ENCODE measurements around the gene SRSF6. TPM values are rescaled to one million over a fixed set of nuclear protein-coding genes. Genes with fewer than 3 reads are reported as not detected.

The SRSF6 gene
- total and polyA plus RNA-seq, 10 of the 15 experiments (the other 5 are each of a cell fraction or from before 2014, with no cell fraction given): 57.2 to 191 (median 108) TPM

DNA sequence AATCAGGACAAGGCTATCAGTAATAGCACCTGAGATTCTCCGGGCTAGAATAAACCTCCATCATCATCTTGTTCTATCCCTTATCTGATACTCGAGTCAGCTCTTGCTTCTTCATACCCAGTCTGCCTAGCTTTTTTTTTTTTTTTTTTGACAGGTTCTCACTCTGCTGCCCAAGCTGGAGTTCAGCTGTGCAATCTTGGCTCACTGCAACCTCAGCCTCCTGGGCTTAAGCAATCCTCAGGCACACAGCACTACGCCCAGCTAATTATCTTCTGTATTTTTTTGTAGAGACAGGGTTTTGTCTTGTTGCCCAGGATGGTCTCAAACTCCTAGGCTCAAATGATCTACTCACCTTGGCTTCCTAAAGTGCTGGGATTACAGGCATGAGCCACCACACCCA lies 19.5 kb downstream of the SRSF6 start (continued):
- no peak for TF ChIP-seq ZZZ3 (IDR thresholded peaks at IDR 0.05; ENCODE audit: control insufficient read depth, insufficient read length, low read depth)

DNA sequence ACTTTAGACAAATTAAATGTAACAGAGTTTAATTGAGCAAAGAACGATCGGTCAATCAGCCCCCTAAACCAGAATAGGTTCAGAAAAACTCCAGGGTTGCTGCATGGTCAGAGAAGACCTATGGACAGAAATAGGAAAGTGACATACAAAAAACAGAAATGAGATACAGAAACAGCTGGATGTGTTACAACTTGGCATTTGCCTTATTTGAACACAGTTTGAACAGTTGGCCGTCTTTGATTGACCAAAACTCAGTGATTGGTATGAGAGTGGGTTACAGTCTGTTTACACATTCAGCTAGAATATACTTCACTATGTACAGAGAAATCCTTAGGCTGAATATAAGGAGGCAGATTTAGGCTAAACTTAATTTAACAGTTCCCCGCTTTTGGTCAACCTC lies 19.9 kb downstream of the SRSF6 start:
- ATAC-seq: no peak
- no peaks in the 10 kb centered on the region for H3K9me3 ChIP-seq (replicated peaks; ENCODE audit: control insufficient read depth, insufficient read depth, low read length)
- POLR2A ChIA-PET: no interaction called here
- no peak for FAIRE-seq
- H3K27me3 ChIP-seq (replicated peaks in 1 of 2; ENCODE audit: control insufficient read depth in 2 of 2, insufficient read depth in 2 of 2, low read length in 1 of 2): no peaks in the 10 kb centered on the region
- no peak overlapping the region for H3K27ac ChIP-seq (ENCODE audit: control insufficient read depth, insufficient read depth)
- no peak overlapping the region for H3K4me3 ChIP-seq
- no peak for DNase-seq (ENCODE audit: low read depth, low spot score)
- intact Hi-C loops (cut with micrococcal nuclease; ENCODE audit: unreplicated experiment) (no loop called here), in situ Hi-C loops (cut with MboI) (no loop called here)
- WGBS (ENCODE audit: insufficient coverage, insufficient replicate concordance, low lambda C conversion rate, missing lambda C conversion rate): 79% methylated on average over 4 of the region's 4 CpGs
- H2AFZ ChIP-seq (ENCODE audit: control insufficient read depth, low read depth, low read length): no peak overlapping the region
- no peaks in the 10 kb centered on the region for H3K36me3 ChIP-seq (ENCODE audit: control insufficient read depth in 2 of 2, insufficient read depth in 2 of 2, low read length in 1 of 2)
- SMC1A ChIA-PET (ENCODE audit: uncharacterized antibody, unreplicated experiment): no interaction called here
- no peak overlapping the region for H3K9ac ChIP-seq (ENCODE audit: control insufficient read depth, insufficient read depth, low read length)
- RAD21 ChIA-PET (ENCODE audit: unreplicated experiment): interaction anchor here (0.6 kb wide), 1 partner anchor 621 kb away, joined by 4 read pairs; no protein-coding TSS in a partner anchor
- no peaks in the 10 kb centered on the region for H3K4me1 ChIP-seq (ENCODE audit: control insufficient read depth, insufficient read depth, low read length)
- no peaks in the 10 kb centered on the region for H4K20me1 ChIP-seq (ENCODE audit: control insufficient read depth, insufficient read depth)
- CTCF ChIA-PET: no interaction called here
- no peaks in the 10 kb centered on the region for H3K79me2 ChIP-seq (ENCODE audit: control insufficient read depth, insufficient read depth, low read length)
- BruUV-seq (replicated peaks): no TSS peak
- H3K4me2 ChIP-seq (ENCODE audit: control insufficient read depth, insufficient read depth): no peak overlapping the region
- TF ChIP-seq WRNIP1 (IDR thresholded peaks at IDR 0.05; ENCODE audit: borderline replicate concordance, low read depth, low read length) (no peak), TCF7 (IDR thresholded peaks at IDR 0.05; ENCODE audit: borderline replicate concordance) (no peak), ZBTB40 (IDR thresholded peaks at IDR 0.05; ENCODE audit: borderline replicate concordance) (no peak), GABPA (IDR thresholded peaks at IDR 0.05; ENCODE audit: low read depth) (no peak), BHLHE40 (IDR thresholded peaks at IDR 0.05; ENCODE audit: borderline replicate concordance in 1 of 2, low read depth in 2 of 2, low read length in 1 of 2) (no peak), ASH2L (IDR thresholded peaks at IDR 0.05; ENCODE audit: borderline replicate concordance, low read depth) (no peak), PAX5 (IDR thresholded peaks at IDR 0.05; ENCODE audit: borderline replicate concordance, low read depth, low read length) (no peak), MTA3 (IDR thresholded peaks at IDR 0.05; ENCODE audit: borderline replicate concordance, low read length) (no peak), YBX1 (IDR thresholded peaks at IDR 0.05) (no peak), IKZF2 (IDR thresholded peaks at IDR 0.05) (no peak)
- TF ChIP-seq, protein P1, sequence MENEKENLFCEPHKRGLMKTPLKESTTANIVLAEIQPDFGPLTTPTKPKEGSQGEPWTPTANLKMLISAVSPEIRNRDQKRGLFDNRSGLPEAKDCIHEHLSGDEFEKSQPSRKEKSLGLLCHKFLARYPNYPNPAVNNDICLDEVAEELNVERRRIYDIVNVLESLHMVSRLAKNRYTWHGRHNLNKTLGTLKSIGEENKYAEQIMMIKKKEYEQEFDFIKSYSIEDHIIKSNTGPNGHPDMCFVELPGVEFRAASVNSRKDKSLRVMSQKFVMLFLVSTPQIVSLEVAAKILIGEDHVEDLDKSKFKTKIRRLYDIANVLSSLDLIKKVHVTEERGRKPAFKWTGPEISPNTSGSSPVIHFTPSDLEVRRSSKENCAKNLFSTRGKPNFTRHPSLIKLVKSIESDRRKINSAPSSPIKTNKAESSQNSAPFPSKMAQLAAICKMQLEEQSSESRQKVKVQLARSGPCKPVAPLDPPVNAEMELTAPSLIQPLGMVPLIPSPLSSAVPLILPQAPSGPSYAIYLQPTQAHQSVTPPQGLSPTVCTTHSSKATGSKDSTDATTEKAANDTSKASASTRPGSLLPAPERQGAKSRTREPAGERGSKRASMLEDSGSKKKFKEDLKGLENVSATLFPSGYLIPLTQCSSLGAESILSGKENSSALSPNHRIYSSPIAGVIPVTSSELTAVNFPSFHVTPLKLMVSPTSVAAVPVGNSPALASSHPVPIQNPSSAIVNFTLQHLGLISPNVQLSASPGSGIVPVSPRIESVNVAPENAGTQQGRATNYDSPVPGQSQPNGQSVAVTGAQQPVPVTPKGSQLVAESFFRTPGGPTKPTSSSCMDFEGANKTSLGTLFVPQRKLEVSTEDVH (IDR thresholded peaks at IDR 0.05; ENCODE audit: low read depth, partially characterized antibody): no peak
- TF ChIP-seq, protein P2, sequence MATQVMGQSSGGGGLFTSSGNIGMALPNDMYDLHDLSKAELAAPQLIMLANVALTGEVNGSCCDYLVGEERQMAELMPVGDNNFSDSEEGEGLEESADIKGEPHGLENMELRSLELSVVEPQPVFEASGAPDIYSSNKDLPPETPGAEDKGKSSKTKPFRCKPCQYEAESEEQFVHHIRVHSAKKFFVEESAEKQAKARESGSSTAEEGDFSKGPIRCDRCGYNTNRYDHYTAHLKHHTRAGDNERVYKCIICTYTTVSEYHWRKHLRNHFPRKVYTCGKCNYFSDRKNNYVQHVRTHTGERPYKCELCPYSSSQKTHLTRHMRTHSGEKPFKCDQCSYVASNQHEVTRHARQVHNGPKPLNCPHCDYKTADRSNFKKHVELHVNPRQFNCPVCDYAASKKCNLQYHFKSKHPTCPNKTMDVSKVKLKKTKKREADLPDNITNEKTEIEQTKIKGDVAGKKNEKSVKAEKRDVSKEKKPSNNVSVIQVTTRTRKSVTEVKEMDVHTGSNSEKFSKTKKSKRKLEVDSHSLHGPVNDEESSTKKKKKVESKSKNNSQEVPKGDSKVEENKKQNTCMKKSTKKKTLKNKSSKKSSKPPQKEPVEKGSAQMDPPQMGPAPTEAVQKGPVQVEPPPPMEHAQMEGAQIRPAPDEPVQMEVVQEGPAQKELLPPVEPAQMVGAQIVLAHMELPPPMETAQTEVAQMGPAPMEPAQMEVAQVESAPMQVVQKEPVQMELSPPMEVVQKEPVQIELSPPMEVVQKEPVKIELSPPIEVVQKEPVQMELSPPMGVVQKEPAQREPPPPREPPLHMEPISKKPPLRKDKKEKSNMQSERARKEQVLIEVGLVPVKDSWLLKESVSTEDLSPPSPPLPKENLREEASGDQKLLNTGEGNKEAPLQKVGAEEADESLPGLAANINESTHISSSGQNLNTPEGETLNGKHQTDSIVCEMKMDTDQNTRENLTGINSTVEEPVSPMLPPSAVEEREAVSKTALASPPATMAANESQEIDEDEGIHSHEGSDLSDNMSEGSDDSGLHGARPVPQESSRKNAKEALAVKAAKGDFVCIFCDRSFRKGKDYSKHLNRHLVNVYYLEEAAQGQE (IDR thresholded peaks at IDR 0.05; ENCODE audit: low read depth, low read length): no peak
